GM23338 (cell line): Measurements from ENCODE around the gene AHCY. TPM values are rescaled to one million over a fixed set of nuclear protein-coding genes. Genes with fewer than 3 reads are reported as not detected.

Experiments
- ATAC-seq: fragments of 200-7000 bp; cut with Tn5 transposase; 3 replicates; pipeline ENCODE4 v1.9.1; 2020
- DNase-seq: peaks from one replicate; pipeline ENCODE4 v3.0.0-alpha.2; 2015; ENCODE audit warnings: low spot score
- H2AFZ ChIP-seq: fragments of 200-600 bp; sonication (generic); 2 replicates; pipeline ENCODE4 v1.8.0; 2016; ENCODE audit warnings: antibody characterized with exemption, mild to moderate bottlenecking, moderate library complexity
- H3F3A ChIP-seq: fragments of 200-600 bp; sonication (generic); replicated peaks from 2 replicates; pipeline ENCODE4 v1.8.0; 2017; ENCODE audit warnings: antibody characterized with exemption, mixed run types, low read depth
- H3K27ac ChIP-seq: fragments of 200-600 bp; sonication (generic); 2 replicates; pipeline ENCODE4 v1.6.1; 2016; ENCODE audit warnings: low read depth
- H3K27me3 ChIP-seq: fragments of 200-600 bp; sonication (generic); 2 replicates; pipeline ENCODE4 v1.8.0; 2016; ENCODE audit warnings: mild to moderate bottlenecking, mixed run types, moderate library complexity; ENCODE audit not compliant: insufficient read depth
- H3K36me3 ChIP-seq: fragments of 200-600 bp; sonication (generic); 2 replicates; pipeline ENCODE4 v1.8.0; 2016; ENCODE audit warnings: mild to moderate bottlenecking; ENCODE audit not compliant: insufficient read depth
- H3K4me1 ChIP-seq: fragments of 200-600 bp; sonication (generic); 2 replicates; pipeline ENCODE4 v1.8.0; 2016; ENCODE audit warnings: mild to moderate bottlenecking, moderate library complexity; ENCODE audit not compliant: insufficient read depth
- H3K4me2 ChIP-seq: fragments of 200-600 bp; sonication (generic); 2 replicates; pipeline ENCODE4 v1.7.1; 2017; ENCODE audit warnings: mixed run types
- H3K4me3 ChIP-seq: fragments of 200-600 bp; sonication (generic); 2 replicates; pipeline ENCODE4 v1.6.1; 2016; ENCODE audit warnings: mixed run types
- H3K79me2 ChIP-seq: fragments of 200-600 bp; sonication (generic); replicated peaks from 2 replicates; pipeline ENCODE4 v1.8.0; 2017; ENCODE audit warnings: mild to moderate bottlenecking; ENCODE audit not compliant: insufficient read depth
- H3K9me2 ChIP-seq: fragments of 200-600 bp; sonication (generic); 2 replicates; pipeline ENCODE4 v1.8.0; 2017; ENCODE audit not compliant: insufficient read depth
- H4K20me1 ChIP-seq: fragments of 200-600 bp; sonication (generic); replicated peaks from 2 replicates; pipeline ENCODE4 v1.8.0; 2017; ENCODE audit warnings: mild to moderate bottlenecking; ENCODE audit not compliant: insufficient read depth
- H3K27ac Mint-ChIP-seq: 2 replicates; pipeline ENCODE4 v1.8.0; 2020; ENCODE audit warnings: inconsistent platforms, mild to moderate bottlenecking, moderate library complexity, mixed read lengths
- H3K27me3 Mint-ChIP-seq: 3 replicates; pipeline ENCODE4 v1.8.0; 2022; ENCODE audit warnings: low read depth, mild to moderate bottlenecking, moderate library complexity, mixed read lengths, inconsistent platforms; ENCODE audit not compliant: insufficient read depth, poor library complexity
- H3K36me3 Mint-ChIP-seq: 3 replicates; pipeline ENCODE4 v1.8.0; 2021; ENCODE audit warnings: low read depth, mild to moderate bottlenecking, inconsistent platforms, moderate library complexity, mixed read lengths
- H3K4me1 Mint-ChIP-seq: 3 replicates; pipeline ENCODE4 v1.8.0; 2020; ENCODE audit warnings: mild to moderate bottlenecking, inconsistent platforms, mixed read lengths
- H3K4me3 Mint-ChIP-seq: 3 replicates; pipeline ENCODE4 v1.8.0; 2021; ENCODE audit warnings: moderate library complexity, mild to moderate bottlenecking, inconsistent platforms, mixed read lengths
- H3K9me3 Mint-ChIP-seq: 3 replicates; pipeline ENCODE4 v1.8.0; 2020; ENCODE audit warnings: moderate library complexity, mild to moderate bottlenecking, inconsistent platforms, mixed read lengths
- CREB1 ChIP-seq: fragments of 250-450 bp; sonication (Bioruptor Pico); IDR thresholded peaks from 2 replicates; pipeline ENCODE4 v1.5.0; 2020; ENCODE audit warnings: low read depth, mild to moderate bottlenecking, moderate library complexity
- POLR2AphosphoS5 ChIP-seq: IDR thresholded peaks from 2 replicates; pipeline ENCODE4 v1.6.1; 2016; ENCODE audit warnings: antibody characterized with exemption, low read depth
- STAT1 ChIP-seq: IDR thresholded peaks from one replicate; pipeline ENCODE4 v1.6.1; 2016; ENCODE audit warnings: antibody characterized with exemption; ENCODE audit not compliant: unreplicated experiment
- ZNF114 ChIP-seq: fragments of 250-450 bp; sonication (Bioruptor Pico); IDR thresholded peaks from 2 replicates; pipeline ENCODE4 v1.5.0; 2020; ENCODE audit warnings: mild to moderate bottlenecking, moderate library complexity
- polyA plus RNA-seq: library from polyadenylated mRNA; unstranded; fragments of >200 nt; fragmentation: Nextera tagmentation; extraction: Ambion mirVana; gene quantifications from 2 replicates; pipeline ENCODE4 v1.2.1, GENCODE V29; 2016
- total RNA-seq: library from RNA; depleted of rRNA; stranded (reverse); fragments of >200 nt; shearing (Covaris generic); gene quantifications from 2 replicates; pipeline ENCODE4 v1.2.3, GENCODE V29; 2014
- TF ChIP-seq, protein P1 (sequence below), 2 experiments: fragments of 200-600 bp in 1 of 2; sonication (generic) in 1 of 2; conservative IDR thresholded peaks; 2 replicates each; pipeline versions ENCODE4 v1.5.1 to v1.6.1; 2016 to 2017; ENCODE audit warnings: antibody characterized with exemption in 2 of 2, low read depth in 2 of 2, mild to moderate bottlenecking in 2 of 2, moderate library complexity in 1 of 2
- TF ChIP-seq, protein P2 (sequence below): IDR thresholded peaks from one replicate; pipeline ENCODE4 v1.6.1; 2018; ENCODE audit warnings: antibody characterized with exemption; ENCODE audit not compliant: unreplicated experiment
- TF ChIP-seq, protein P3 (sequence below): IDR thresholded peaks from 2 replicates; pipeline ENCODE4 v1.6.1; 2016; ENCODE audit warnings: antibody characterized with exemption

AHCY gene
- total and polyA plus RNA-seq, 2 experiments from 2014 or later = 138 to 423 TPM

DNA sequence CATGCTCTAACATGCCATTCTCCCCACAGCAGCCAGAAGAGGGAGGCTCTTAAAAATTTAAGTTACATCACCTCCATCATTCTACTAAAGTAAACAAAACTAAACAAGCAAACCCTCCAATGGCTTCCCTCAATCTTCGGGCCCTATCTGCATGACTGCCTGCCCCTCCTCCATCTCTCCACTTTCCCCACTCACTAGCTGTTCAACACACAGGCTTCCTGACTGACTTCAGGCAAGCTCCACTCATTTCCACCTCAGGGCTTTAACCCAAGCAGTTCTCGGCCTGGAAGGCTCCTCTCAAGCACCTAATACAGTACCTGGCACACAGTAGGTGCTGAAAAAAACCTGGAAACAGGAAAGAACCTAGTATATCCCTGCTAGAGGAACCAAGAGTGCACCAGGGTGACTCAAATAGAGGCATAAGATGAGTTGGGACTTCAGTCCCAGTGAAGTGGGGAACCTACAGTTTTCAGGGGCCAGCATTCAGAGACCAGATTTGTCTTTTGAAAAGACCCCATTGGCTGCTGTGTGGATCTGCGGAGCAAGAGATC, 2.8 kb downstream of the AHCY start:
- no peak for ATAC-seq
- peaks cover 30% of the 10 kb centered on the region for H3K36me3 Mint-ChIP-seq

More for the DNA sequence above, 2.8 kb downstream of the AHCY start:
- Histone ChIP-seq H2AFZ (no peak overlapping the region), H3K4me2 (peak overlapping the region; percentile 92), H3K27me3 (no peaks in the 10 kb centered on the region), H3K4me3 (no peak overlapping the region; the same call in 1 of the 2 replicates), H3K36me3 (peaks cover 6% of the 10 kb centered on the region; the same call in 1 of the 2 replicates), H4K20me1 (peaks cover 60% of the 10 kb centered on the region), H3K4me1 (peaks cover 18% of the 10 kb centered on the region), H3F3A (peaks cover 11% of the 10 kb centered on the region; the same call in 1 of the 2 replicates), H3K27ac (peak overlapping the region; percentile 78), H3K9me2 (no peaks in the 10 kb centered on the region), H3K79me2 (peaks cover 71% of the 10 kb centered on the region)
- H3K27me3 Mint-ChIP-seq = peaks cover 17% of the 10 kb centered on the region
- H3K4me3 Mint-ChIP-seq = no peak overlapping the region
- peaks cover 19% of the 10 kb centered on the region for H3K4me1 Mint-ChIP-seq
- no peak overlapping the region for H3K27ac Mint-ChIP-seq
- DNase-seq = no peak
- H3K9me3 Mint-ChIP-seq = no peaks in the 10 kb centered on the region; the same call in 2 of the 3 replicates
- TF ChIP-seq POLR2AphosphoS5 (no peak), CREB1 (CRISPR knock-in tag) (no peak), ZNF114 (CRISPR knock-in tag) (no peak), STAT1 (no peak)
- TF ChIP-seq, protein P1, sequence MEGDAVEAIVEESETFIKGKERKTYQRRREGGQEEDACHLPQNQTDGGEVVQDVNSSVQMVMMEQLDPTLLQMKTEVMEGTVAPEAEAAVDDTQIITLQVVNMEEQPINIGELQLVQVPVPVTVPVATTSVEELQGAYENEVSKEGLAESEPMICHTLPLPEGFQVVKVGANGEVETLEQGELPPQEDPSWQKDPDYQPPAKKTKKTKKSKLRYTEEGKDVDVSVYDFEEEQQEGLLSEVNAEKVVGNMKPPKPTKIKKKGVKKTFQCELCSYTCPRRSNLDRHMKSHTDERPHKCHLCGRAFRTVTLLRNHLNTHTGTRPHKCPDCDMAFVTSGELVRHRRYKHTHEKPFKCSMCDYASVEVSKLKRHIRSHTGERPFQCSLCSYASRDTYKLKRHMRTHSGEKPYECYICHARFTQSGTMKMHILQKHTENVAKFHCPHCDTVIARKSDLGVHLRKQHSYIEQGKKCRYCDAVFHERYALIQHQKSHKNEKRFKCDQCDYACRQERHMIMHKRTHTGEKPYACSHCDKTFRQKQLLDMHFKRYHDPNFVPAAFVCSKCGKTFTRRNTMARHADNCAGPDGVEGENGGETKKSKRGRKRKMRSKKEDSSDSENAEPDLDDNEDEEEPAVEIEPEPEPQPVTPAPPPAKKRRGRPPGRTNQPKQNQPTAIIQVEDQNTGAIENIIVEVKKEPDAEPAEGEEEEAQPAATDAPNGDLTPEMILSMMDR (conservative IDR thresholded peaks at IDR 0.05; ENCODE audit: low read depth in 2 of 2) = no peak
- TF ChIP-seq, protein P2, sequence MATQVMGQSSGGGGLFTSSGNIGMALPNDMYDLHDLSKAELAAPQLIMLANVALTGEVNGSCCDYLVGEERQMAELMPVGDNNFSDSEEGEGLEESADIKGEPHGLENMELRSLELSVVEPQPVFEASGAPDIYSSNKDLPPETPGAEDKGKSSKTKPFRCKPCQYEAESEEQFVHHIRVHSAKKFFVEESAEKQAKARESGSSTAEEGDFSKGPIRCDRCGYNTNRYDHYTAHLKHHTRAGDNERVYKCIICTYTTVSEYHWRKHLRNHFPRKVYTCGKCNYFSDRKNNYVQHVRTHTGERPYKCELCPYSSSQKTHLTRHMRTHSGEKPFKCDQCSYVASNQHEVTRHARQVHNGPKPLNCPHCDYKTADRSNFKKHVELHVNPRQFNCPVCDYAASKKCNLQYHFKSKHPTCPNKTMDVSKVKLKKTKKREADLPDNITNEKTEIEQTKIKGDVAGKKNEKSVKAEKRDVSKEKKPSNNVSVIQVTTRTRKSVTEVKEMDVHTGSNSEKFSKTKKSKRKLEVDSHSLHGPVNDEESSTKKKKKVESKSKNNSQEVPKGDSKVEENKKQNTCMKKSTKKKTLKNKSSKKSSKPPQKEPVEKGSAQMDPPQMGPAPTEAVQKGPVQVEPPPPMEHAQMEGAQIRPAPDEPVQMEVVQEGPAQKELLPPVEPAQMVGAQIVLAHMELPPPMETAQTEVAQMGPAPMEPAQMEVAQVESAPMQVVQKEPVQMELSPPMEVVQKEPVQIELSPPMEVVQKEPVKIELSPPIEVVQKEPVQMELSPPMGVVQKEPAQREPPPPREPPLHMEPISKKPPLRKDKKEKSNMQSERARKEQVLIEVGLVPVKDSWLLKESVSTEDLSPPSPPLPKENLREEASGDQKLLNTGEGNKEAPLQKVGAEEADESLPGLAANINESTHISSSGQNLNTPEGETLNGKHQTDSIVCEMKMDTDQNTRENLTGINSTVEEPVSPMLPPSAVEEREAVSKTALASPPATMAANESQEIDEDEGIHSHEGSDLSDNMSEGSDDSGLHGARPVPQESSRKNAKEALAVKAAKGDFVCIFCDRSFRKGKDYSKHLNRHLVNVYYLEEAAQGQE = no peak
- TF ChIP-seq, protein P3, sequence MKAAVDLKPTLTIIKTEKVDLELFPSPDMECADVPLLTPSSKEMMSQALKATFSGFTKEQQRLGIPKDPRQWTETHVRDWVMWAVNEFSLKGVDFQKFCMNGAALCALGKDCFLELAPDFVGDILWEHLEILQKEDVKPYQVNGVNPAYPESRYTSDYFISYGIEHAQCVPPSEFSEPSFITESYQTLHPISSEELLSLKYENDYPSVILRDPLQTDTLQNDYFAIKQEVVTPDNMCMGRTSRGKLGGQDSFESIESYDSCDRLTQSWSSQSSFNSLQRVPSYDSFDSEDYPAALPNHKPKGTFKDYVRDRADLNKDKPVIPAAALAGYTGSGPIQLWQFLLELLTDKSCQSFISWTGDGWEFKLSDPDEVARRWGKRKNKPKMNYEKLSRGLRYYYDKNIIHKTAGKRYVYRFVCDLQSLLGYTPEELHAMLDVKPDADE = no peak
